Embryonic facial prominence (tissue), 1 donor: ENCODE measurements around the gene FADS3.

Experiments
- DNase-seq: peaks from one replicate; pipeline ENCODE4 v3.0.0-alpha.2; 2016; ENCODE audit errors: extremely low spot score

FADS3 gene

DNA sequence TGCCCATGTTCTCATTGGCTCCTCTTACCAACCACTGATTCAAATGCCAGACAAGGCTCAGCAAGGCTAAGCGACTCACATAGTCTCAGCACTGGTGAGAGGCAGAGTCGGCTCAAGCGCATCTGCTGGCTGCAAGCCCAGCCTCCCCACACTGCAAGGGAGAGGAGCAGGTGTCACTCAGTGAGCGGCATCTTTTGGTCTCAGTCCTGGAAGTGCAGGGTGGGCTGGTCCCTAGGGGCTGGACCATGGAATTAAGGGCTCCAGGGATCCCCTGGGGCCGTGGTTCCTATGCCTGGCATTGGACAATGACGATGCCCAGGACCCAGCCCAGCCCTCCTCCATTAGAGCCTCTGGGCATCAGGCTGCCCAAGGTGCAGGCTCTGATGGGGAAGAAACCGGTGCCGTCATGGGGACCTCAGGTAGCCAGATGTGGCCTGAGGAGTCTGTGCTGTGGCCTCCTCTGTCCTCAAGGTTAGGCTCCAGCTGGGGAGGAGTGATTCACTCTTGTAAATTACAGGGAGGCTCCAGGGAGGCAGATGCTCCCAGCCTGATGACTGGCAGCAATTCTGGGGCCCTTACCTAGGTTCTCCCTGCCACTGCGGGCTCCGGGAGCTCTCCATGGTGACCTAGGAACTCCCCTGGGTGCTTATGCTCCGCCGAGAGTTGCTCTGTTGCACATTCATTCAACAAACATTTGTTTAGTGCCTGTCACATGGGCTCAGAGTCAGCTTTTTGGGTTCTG is 35.2 kb downstream of the FADS3 start:
- no peak for DNase-seq

DNA sequence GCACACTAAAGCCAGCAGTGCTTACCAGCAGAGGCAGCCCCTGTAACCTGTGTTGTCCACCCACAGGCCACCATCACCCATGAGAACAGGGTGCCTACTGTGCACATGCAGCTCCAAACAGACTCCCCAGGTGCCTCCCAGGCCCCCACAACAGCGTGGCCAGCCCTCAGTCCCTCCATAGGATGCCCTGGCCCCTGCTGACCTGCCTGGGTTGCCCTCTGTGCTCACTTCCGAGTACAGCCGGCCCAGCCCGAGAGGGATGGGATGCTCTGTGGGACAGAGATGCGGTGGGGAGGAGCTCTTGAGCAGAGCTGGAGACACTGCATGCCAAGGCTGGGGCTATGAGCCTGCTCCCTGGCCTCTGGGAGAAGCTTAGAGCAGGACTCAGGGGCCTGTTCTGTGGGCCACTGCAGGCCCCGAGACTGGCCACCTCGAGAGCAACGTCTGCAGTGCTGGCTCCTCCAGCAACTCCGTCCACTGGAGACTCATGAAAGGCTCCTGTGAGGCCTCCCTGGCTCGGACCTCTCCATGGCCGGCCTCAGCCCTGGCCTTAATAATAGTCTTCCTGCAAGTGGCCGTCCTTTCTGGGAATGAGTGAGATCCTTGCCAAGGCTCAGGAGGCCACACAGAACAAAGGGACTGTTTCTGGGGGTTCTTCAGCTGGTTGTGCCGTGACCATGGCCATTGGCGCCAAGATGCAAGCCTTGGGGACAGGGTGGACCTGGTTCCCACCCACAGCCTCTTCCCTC is 36.2 kb downstream of the FADS3 start:
- DNase-seq: no peak

DNA sequence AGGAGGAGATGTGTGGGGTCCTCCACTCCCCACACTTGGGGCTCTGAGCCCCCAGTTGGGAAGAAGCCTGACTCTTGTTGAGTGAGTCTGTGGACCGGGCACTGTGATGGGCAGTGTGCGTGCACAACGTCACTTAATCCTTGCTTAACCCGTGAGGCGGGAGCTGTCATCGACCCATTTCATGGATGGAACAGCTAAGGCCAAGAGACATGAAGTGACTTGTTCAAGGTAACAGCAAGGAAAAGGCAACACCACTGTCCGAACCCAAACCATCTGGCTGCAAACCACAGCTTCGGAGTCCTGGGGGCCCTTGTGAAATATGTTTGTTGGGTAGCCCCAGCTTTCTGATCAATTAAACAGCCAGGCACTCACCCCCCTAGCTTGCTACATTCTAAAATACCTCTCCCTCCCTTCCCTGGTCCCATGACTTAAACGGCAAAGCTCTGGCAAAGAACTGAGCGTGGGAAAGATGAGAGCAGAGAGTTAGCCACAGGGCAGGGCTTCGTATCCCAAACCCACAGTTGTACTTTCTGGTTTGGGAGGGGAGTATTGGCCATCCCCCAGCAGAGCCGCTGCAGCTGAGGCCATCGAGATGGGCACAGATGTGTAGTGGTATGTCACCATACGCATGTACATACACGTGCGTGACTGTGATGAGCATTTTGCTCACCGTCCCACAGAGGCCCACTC is 37.0 kb downstream of the FADS3 start:
- DNase-seq: no peak

DNA sequence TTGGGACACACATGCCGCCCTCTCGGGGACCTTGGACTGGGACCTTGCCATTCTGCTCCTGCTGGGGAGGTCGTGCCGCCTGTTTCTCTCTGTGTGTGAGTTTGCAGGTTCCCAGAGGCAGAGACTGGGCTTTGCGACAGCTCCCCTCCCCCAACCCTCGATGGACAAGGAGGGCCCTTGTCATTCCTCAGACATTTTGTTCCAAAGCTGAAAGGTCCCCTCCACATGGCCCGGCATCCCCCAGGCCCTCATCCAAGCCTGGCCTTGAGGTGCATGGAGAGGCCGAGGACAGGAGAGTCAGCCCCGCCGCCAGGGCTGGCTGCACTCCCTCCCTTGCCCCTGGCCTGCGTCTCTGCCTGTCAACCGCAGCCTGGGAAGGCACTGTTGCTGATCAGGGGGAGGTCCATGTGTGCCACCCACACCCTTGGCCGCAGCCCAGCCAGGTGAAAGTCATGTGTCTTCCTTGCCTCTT is 37.6 kb downstream of the FADS3 start:
- no peak for DNase-seq

DNA sequence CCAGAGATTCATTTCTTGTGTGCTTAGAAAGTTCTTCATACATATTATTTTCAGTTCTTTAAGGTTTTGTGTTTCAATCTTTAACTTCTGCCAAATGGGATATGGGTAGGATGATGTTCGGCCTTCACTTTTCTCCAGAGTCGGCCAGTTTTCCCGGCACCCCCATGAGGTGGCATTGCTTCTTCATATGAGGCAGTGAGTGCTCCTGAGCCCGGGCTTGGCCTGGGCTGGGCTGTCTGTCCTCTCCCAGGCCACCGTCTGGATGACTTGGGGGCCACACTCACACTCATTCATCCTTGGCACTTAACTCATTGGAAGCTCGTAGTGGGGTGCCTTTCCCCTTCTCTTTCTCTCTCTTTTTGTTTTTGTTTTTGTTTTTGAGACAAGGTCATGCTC is 39.4 kb downstream of the FADS3 start:
- no peak for DNase-seq

DNA sequence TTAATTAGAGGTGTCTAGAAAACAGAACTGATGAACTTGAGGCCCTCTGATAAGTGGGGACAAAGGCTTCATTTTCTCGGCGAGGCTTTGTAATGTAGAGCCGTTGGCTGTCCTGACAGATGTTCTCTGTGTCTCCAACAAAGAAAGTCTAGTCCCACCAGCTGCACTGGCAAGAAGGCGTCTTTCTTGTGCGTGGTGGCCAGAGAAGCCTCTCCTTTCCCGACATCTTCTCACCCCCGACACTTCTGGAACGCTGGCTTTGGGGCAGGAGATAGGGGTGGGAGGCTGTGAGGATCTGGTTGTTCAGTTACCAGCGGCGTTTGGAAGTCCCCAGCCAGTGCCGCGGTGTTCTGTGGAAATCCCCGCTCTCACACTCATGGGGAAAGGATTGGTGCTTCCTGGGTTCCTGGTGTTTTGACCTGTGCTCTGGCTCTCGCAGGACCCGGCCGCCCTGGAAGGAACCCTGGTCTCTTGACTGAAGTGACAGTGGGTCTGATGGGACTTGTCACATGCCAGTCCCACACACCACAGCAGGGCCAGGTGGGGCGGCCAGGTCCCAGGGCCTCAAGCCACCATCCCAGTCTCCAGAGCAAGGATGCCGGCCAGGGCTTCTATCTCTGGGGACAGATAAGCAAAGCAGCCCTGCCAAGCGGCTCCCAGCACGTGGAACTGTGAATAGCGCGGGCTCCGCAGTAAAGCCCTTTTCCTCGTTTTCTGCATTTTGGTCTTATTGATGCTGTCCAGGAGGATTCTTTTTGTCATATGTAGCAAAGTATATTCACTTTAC is 40.0 kb downstream of the FADS3 start:
- no peak for DNase-seq

DNA sequence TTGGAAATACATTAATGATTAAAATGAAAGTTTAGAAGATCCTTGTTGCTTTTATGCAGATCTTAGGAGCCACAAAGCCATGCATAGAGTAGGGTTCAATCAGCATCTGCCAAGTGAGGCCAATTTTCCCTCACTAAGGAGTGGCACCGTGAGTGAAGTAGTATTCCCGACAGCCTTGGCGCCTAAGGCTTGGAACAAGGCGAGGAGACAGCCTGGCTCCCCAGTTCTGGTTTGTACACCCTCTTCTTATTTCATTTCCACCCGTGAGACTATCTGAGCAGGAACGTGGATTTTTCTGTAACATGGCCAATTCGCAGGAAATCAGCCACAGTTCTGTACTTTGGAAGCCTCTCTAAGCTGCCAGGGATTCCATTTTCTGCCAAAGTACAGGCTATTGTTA is 40.7 kb downstream of the FADS3 start:
- no peak for DNase-seq

DNA sequence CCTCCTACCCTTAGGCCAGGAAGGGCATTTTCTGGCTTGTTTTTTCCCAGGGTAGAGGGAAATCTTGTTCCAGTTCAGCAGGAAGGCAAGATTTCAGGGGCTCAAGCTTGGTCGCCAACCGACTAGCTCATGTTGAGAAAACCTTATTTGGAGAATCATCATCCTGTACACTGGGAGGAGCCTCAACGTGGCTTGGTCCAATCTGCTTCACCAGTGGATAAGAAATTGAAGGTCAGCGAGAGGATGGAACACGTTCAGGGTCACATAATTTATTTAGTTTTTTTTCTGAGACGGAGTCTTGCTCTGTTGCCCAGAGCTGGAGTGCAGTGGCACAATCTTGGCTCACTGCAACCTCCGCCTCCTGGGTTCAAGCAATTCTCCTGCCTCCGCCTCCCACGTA is 42.7 kb downstream of the FADS3 start:
- DNase-seq: no peak

DNA sequence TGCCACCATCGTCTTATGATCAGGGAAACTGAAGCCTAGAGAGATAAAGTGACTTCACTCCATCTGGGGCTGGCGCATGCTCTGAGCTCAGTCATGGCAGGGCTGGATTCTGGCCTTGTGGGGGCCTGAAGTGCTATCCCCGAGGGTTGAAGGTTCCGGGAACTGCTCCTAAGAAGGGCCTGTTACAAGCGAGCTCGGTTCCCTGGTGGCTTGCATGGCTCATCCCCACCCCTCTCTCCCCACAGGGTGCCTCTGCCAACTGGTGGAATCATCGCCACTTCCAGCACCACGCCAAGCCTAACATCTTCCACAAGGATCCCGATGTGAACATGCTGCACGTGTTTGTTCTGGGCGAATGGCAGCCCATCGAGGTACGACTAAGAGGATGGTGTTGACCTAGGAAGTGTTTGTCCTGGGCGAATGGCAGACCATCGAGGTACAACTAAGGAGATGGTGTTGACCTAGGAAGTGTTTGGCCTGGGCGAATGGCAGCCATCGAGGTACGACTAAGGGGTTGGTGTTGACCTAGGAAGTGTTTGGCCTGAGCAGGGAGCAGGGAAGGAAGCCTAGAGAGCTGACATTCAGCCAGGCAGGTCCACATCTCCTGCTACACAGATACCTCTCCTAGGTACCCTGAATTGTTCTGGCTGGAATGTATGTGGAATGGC is 43.3 kb downstream of the FADS3 start:
- no peak for DNase-seq

DNA sequence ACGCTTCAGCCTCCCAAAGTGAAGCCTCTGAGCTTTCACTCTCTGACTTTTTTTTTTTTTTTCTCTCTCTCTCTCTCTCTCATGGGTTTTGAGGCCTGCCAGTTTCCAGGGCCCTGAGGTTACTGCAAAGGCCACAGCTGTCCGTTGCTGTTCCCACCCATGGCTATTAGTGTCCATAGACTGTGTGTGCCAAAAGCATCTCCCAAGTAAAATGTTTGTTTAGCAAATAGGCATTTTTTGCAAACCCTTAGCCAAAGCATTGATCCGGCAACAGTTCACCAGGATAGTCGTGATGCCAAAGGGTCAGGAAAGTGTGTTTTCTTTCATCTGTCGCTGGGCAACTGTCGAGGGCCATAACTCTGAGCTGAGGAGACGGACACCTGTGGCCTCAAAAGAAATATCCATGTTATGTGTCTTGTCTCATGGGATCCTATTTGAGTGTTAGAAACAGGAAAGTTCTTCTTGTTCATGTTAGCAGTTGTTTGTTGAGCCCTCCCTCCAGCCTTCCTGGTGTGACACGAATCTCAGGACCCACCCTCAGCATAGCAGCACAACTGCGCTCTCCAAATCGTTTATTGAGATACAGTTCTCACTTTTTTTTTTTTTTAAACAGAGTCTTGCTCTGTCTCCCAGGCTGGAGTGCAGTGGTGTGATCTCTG is 44.9 kb downstream of the FADS3 start:
- DNase-seq: no peak

DNA sequence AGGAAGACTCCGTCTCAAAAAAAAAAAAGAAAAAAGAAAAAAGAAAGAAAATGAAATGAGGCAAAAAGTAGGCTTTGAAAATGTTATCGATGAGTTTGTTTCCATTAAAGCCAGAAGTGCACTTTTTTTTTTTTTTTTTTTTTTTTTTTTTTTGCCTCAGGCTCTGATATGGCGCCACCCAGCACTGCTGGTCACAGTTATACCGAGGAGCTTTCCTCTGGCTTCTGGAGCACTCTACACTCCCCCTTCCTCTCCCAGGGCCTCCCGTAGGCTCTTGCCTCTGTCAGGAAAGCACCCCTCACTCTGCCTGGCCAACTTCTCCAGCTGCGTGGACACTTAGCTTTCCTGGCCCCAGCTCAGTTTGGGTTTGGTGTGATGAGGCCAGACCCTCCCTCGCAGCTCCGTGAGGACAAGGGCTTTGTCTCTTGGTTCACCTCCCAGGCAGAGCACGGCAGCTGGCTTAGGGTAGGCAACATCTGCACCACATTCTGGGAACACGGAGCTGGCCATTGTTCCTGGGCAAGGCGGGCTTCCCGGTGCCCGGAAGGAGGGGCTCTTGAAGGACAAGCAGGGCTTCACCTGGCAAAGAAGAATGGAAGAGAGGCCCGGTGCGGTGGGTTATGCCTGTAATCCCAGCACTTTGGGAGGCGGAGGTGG is 46.3 kb downstream of the FADS3 start:
- no peak for DNase-seq

DNA sequence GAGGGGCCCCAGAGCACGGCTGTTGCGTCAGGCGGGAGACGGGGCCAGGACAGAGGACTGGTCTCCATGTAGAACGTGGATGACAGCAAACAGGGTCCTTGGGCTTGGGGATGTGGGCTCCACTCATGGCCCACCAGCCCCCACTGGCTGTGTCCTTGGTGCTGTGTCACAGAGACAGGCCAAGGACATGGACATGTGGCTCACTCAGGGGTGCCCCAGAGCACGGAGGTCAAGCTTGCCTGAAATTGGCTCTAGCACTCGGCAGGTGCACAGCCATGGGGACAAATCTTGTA is 48.9 kb downstream of the FADS3 start:
- DNase-seq: no peak

DNA sequence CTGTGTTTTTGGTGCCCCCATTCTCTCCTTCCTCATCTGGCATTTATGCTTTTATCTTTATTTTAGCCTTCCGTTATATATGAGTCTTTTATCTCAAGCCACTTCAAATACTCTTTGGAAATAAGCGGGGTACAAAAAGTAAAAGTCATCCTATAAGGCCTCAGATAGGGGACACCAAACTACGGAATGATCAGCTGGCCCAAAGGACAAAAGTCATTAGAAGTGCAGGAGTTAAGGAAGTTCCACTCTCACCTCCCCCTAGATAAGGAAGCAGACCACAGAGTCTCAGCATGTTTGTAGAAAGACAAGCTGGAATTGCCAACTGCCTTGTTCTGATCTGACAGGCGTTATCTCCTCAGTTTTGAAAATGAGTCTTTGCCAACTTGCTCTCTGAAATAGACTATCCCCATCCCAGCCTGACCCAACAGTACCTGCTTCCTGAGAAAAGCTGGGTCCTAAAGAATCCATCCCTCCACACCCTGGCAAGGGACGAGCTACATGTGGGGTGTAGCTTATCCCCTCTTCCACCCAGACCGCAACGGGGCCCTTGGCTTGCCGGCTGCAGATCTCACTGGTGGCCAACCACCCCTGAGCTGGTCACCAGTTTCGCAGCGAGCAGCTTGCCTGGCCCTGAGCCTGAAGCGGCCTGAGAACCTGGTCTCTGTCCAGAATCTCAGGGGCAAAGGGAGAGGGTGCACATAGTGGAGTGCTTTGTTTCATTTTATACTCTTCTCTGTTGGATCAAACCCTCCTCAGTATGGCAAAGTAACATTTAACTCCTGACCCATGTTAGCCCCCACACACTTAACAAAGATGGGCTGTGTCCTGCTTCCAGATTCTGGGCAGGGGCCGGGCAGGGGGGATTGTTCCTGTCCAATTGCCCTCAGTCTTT is 49.5 kb downstream of the FADS3 start:
- DNase-seq: no peak

DNA sequence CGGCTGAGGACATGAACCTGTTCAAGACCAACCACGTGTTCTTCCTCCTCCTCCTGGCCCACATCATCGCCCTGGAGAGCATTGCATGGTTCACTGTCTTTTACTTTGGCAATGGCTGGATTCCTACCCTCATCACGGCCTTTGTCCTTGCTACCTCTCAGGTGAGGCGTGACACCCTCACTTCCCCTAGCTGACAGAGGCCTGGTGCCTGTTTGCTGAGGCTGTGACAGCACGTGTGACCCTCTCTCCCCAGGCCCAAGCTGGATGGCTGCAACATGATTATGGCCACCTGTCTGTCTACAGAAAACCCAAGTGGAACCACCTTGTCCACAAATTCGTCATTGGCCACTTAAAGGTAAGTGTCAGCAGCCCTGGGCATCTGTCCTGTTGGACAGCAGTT is 51.0 kb downstream of the FADS3 start:
- no peak for DNase-seq

DNA sequence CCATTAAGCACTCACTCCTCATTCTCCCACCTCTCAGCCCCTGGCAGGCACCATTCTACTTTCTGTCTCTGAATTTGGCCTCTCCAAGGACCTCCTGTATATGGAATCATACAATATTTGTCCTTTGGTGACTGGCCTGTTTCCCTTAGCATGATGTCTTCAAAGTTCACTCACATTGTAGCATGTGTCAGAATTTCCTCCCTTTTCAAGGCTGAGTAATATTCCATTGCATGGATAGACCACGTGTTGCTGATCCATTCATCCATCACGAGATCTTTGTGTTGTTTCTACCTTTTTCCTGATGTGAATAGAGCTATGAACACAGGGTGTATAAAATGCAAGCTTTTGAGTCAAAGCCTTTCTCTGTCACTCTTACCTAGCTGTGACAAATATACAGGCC is 51.6 kb downstream of the FADS3 start:
- no peak for DNase-seq

DNA sequence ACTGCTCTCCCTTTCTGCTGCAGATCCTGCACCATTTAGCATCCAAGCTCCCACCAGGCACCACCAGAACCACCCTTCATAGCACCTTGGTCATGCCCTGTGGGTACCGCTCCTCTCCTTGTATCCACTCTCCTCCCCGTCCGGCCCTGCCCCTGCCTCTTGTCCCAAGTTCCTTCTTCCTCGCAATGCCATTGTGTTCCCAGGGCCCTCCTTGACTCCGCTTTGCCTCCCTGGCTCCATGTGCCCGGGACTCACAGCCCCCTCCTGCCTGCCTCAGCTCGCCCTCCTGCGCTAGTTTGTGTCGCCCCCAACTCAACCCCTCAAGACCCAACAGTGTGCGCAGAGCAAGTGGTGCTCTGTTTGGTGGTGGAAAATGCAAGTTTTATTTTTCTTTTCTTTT is 52.4 kb downstream of the FADS3 start:
- no peak for DNase-seq

DNA sequence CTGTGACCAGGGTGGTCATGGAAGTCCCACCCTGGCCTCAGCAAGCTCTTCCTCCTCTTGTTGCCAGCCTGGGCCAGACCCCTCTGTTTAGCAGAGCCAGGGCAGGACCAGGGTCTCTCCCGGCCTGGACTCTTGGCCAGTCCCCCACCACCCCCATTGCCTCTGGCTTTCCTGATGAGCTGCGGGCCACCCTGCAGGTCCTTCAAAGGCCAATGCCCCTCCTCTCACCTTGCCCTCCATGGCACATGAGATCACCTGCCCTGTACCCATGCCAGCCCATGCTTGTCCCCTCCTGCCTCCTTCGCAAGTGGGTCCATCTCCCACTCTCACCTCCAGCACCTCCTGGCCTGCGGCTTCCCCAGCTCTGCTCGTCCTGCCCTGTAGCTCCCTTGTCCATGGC is 52.8 kb downstream of the FADS3 start:
- no peak for DNase-seq

DNA sequence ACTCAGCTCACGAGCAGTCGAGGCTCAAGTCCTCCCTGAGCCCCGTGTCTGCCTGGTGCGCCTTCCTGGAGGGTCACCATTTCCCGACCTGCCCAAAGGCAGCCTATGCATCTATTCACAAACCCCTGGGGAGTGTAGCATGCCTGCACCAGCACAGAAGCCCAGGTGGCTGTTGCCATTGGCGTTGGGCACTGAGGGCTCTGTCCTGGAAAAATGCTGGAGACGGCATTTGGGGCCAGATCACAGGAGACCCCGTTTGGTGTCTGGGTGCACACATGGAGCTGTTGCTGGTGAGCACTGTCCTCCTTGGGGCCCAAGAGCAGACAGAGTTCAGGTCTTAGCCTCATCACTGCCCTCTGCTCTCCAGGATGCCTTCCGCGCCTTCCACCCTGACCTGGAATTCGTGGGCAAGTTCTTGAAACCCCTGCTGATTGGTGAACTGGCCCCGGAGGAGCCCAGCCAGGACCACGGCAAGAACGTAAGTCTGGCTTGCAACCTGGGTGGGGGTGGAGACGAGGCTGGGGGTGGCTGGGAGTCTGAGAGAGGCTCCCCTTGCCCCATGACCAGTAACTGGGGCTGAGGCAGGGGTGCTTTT is 53.8 kb downstream of the FADS3 start:
- no peak for DNase-seq

DNA sequence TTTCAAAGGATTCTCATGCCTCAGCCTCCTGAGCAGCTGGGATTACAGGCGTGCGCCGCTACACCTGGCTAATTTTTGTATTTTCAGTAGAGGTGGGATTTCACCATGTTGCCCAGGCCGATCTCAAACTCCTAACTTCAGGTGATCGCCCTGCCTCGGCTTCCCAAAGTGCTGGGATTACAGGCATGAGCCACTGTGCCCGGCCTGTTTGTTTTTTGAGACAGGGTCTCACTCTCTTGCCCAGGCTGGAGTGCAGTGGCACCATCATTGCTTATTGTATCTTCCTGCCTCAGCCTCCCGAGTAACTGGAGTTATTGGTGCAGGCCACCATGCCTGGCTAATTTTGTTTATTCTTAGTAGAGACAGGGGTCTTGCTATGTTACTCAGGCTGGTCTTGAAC is 55.2 kb downstream of the FADS3 start:
- DNase-seq: no peak
